Fibroblast of villous mesenchyme (primary cell): Measurements from ENCODE around the gene MED13L. TPM values are rescaled to one million over a fixed set of nuclear protein-coding genes. Genes with fewer than 3 reads are reported as not detected.

Experiments used
- DNase-seq: peaks from one replicate; pipeline ENCODE4 v3.0.0-alpha.2; 2010; ENCODE audit warnings: low read depth
- H3K4me3 ChIP-seq: 2 replicates; pipeline ENCODE4 v1.5.1; 2011; ENCODE audit warnings: low read depth, mild to moderate bottlenecking, low read length
- CTCF ChIP-seq: IDR thresholded peaks from 2 replicates; pipeline ENCODE4 v1.5.1; 2012; ENCODE audit warnings: low read depth, mild to moderate bottlenecking, low read length; ENCODE audit not compliant: insufficient read depth
- total RNA-seq: library from RNA; depleted of rRNA; stranded (reverse); fragments of >200 nt; gene quantifications from 2 replicates; pipeline ENCODE4 v1.2.3, GENCODE V29; 2012

MED13L gene
- total RNA-seq, 1 donor = 189 TPM

- no peak overlapping the region for H3K4me3 ChIP-seq
- no peak for TF ChIP-seq CTCF
- DNase-seq = no peak
These were observed 163.9 kb downstream of the MED13L start for GRCh38 chr12:116113398-116114130.

- DNase-seq = no peak
- TF ChIP-seq CTCF = no peak
- H3K4me3 ChIP-seq = no peak overlapping the region
These were observed 170.6 kb downstream of the MED13L start for GRCh38 chr12:116106870-116107269.

GRCh38 chr12:116104167-116104767 is 173.2 kb downstream of the MED13L start:
- TF ChIP-seq CTCF = no peak
- DNase-seq = no peak
- no peak overlapping the region for H3K4me3 ChIP-seq

GRCh38 chr12:116101991-116102390 is 175.5 kb downstream of the MED13L start:
- no peak for DNase-seq
- no peak overlapping the region for H3K4me3 ChIP-seq
- TF ChIP-seq CTCF = no peak

GRCh38 chr12:116099652-116100432 is 177.7 kb downstream of the MED13L start:
- H3K4me3 ChIP-seq = no peak overlapping the region
- TF ChIP-seq CTCF = no peak
- DNase-seq = no peak

GRCh38 chr12:116096874-116097273 is 180.6 kb downstream of the MED13L start:
- TF ChIP-seq CTCF = no peak
- no peak for DNase-seq
- H3K4me3 ChIP-seq = no peak overlapping the region
